Measurements from ENCODE around the gene HES6.

The HES6 gene

DNA sequence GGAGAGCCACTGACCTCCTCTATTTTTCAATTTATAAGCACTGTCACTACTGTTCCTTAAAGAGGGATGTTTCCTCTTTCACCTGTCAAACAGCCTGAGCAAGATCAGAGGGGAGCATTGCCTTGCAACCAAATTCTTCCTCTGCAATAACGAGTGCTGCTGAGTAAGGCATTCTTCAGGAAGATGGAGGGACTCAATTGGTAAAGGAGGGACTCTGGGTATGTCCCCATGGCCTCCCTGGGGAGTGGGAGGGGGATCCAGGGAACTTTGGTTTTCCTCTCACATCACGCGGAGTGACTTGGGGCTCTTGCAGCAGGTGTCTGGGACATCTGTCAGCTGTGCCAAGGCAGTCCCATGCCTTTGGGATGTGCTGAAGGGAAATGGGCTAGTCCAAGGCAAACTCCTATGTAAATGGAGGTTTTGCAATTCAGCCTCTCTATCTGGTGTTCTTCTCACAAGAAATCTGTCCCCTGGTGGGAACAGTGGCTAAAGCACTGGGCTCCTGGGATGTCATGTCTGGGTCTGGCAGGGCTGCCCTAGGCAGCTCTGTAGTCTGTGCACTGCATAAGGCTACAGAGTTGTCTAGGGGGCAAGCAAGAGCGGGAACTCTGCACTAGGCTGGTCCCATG is 14.4 kb upstream of the HES6 start:
- no peak for DNase-seq (ENCODE audit: low read depth)

GRCh38 chr2:238252766-238253630 is 13.2 kb upstream of the HES6 start:
- DNase-seq (ENCODE audit: low read depth): no peak

- no peak for DNase-seq (ENCODE audit: low read depth)
Observed at GRCh38 chr2:238251986-238252385, 12.1 kb upstream of the HES6 start.

DNA sequence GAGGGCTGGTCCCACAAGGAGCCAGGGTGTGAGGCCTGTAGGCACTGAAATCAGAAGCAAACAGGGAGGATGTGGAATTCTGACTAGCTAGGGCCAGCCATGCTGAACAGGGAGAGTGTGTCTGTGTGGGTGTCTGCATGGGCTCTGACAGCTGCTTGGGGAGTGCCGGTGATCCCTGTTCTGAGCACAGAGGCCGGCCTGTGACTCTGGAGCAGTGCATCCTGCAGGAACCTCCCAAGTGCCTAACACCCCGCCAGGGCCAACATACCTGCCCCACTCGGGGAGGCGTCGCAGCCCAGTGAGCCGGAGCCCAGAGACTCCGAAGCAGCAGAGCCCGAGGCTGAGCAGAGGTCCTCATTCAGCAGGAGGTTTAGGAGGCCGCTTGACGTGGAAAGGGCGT is 11.5 kb upstream of the HES6 start:
- no peak for DNase-seq (ENCODE audit: low read depth)

GRCh38 chr2:238250896-238251295 is 11.1 kb upstream of the HES6 start:
- no peak for DNase-seq (ENCODE audit: low read depth)

DNA sequence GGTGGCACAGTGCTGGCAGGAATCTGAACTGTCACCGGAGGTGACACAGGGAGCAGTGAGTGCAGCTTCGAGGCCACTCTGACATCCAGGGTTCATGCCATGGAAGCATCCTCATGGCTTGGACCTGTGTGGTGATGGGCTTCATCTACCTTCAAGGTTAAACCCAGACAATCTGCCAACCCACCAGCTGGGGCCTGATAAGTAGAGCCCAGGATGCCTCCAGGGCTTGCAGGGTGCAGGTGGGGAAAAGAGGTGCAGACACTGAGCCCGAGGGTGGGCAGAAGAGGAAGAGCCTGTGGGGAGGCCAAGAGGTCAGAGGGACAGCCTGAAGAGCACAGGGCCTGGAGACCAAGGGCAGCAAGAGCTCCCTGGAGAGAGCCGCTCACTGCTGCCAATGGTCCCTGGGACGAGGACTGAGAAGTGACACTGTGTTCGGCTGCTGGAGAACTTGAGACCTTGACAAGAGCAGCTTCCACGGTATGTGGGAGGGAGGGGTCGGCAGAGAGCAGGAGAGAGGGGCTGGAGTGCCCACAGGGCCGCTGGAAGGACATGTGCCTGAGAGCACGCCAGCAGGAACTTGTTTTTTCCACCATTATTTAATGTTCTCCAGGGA is 8.1 kb upstream of the HES6 start:
- DNase-seq (ENCODE audit: low read depth): no peak

DNA sequence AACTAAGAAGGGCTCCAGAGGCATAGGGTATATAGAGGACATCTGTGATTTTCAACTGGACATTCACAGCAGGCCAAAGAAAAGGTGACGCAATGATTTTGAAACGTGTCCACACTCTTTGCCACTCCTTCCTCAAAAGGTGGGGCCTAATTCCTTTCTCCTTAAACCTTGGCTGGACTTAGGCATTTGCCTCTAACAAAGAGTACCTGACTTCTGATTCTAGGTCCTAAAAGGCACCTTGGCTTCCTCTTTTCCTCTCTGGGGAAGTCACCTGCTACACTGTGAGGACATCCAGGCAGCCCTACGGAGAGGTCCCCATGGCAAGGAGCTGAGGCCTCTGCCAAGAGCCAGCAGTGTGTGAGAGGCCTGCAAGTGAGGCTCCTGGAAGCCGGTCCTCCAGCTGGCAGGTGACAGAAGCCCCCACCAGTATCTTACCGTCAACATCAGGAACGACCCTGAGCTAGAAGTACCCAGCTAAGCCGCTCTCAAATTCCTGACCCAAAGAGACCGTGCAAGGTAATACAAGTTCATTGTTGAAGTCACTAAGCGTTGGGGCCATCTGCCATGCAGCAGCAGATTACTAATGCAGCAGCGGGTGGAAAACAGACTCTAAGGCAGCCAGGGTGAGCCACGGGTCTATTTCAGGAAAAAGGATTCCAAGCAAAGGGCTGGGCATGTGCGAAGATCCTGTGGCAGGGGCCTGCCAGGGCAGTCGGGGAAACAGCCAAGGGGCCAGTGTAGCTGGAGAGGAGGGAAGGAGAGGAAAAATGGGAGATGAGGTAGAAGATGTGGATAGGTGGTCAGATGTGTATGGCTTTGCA is 7.4 kb upstream of the HES6 start:
- DNase-seq (ENCODE audit: low read depth): no peak

DNA sequence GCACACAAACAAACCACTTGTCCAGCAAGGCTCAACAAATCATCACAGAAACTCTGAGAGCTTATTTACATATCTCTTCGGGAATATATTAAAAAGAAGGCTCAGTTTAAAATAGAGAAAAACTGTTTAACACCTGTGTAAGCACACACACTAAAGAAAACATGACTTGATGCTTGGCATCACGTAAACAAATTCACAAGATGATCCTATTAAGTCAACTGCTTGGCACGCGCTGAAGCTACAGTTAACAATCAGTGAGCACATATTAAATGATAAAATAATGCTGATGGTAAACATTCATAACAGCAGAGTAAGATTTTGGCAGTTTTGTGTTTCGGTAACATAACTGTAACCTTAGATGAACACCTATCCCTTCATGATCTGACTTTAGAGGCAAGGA is 4.3 kb upstream of the HES6 start:
- DNase-seq (ENCODE audit: low read depth): no peak

- no peak for DNase-seq (ENCODE audit: low read depth)
Observed at GRCh38 chr2:238243496-238244076, 3.7 kb upstream of the HES6 start.

- no peak for DNase-seq (ENCODE audit: low read depth)
Observed at GRCh38 chr2:238242731-238243495, 3.1 kb upstream of the HES6 start.

- no peak for DNase-seq (ENCODE audit: low read depth)
Observed at GRCh38 chr2:238241970-238242369, 2.1 kb upstream of the HES6 start.

- no peak for DNase-seq (ENCODE audit: low read depth)
Observed at GRCh38 chr2:238240757-238241711, 1.2 kb upstream of the HES6 start.

DNA sequence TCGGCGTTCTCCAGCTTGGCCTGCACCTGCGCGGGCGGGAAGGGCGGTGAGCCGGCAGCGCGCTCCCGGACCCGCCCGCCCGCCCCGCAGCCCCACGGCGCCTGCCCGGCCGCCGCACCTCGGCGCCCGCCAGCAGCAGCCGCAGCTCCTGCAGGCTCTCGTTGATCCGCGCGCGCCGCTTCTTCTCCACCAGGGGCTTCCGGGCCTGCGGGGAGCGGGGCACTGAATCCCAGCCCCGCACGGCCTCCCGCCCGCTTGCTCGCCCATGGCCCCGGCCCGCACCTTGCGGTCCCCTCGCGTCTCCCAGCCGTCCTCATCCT is 335 bp downstream of the HES6 start:
- no peak for DNase-seq (ENCODE audit: low read depth)

DNA sequence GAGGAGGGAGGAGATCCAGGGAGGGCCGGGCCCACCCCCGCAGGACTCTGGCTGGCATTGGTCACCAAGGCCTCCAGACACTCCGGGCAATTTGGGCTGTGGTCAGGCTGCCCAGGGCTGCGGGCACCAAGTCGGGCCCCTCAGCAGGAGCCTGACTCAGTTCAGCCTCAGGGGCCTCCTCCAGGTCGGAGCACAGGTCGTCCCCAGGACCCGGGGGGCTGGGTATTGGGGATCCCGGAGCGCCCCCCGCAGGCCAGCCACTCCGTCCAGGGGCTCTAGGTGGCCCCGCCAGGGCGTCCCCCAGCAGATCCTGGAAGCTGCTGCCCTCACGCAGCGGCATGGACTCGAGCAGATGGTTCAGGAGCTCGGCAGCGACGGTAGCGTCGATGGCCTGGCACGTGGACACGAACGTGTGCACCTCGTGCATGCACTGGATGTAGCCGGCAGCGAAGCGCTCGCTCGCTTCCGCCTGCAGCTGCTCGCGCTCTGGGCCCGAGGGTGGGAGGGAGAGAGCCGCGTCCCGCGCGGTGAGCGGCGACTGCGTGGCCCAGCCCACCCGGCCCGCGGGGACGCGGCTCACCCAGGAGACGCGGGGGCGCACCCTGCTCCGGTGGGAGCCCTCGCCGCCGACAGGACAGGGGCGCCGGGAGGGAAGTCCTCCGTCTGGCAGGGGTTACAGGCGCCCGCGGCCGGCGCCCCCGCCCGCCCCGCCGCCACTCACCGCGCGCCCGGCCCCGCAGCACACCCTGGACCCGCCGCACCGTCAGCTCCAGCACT is 884 bp downstream of the HES6 start:
- peak; percentile 19 for DNase-seq (ENCODE audit: low read depth)

DNA sequence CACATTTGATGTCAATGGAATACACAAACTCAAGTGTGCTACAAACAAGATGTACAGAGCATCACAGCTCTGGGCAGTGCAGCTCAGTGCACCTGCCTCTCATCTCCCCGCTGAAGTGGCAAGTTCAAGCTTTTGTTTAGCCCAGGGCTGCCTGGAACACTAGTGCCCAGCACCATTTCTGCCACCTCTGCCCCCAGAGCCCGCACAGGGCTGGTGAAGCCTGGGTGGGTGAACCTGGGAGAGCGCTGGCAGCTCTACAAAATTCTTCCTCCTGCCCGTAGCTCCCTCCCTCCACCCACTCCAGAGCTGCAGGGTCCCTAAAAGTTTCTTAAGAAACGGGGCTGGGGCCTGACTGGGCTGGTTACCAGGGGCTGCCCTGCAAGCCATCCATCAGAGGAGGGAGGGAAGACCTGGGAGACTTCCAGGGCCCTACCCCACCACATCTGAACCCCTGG is 1.5 kb downstream of the HES6 start:
- DNase-seq (ENCODE audit: low read depth): no peak

DNA sequence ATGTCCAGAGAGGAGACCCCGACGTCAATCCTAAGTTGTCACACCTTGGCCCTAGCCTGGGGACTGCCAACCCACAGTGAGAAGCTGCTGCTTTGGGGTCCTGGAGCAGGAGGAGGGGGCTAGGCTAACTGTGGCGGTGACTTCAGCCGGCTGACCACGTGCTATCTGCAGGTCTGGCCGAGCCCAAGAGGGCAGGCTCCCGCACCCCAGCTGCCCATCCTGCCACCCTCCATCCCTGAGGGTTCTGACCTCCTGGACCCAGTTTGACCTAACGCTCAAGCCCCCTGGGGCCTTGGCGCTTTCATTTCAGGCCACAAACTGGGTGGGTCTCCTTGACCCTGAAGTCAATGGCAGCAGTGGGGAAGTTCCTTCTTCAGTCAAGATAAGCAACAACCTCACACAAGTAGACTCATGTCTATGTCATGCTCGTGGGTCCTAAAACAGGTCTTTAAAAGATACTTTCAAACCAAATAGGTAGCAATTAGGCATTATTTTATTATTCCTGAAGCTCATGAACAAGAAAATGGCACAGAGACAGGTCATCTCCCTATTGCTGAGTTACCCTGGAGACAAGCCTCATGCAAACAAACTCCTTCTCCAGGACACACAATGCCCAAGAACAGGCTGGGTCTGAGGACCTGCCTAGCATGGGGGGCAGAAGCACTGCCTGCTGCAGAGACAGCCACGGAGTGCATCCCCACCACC is 2.3 kb downstream of the HES6 start:
- no peak for DNase-seq (ENCODE audit: low read depth)

GRCh38 chr2:238236571-238236970 is 3.3 kb downstream of the HES6 start:
- DNase-seq (ENCODE audit: low read depth): no peak

- DNase-seq (ENCODE audit: low read depth): no peak
Observed at GRCh38 chr2:238235856-238236255, 4.0 kb downstream of the HES6 start.

GRCh38 chr2:238235331-238235732 is 4.5 kb downstream of the HES6 start:
- DNase-seq (ENCODE audit: low read depth): no peak

Data from activated gamma-delta T cell treated with anti-CD3 and anti-CD28 coated beads, Interleukin-2, amount 50 U/mL, for 16 hours (primary cell).